Esophagus squamous epithelium (tissue), 5 donors: ENCODE results near the gene MYO18B. TPM values are rescaled to one million over a fixed set of nuclear protein-coding genes. Genes with fewer than 3 reads are reported as not detected.

ENCODE experiments used
- DNase-seq: peaks from one replicate; lab custom pipeline; 2025; lab: John Stamatoyannopoulos, UW
- H3K27ac ChIP-seq, 4 donors: fragments of 200-600 bp; sonication (generic); one replicate each; pipeline ENCODE4 v1.5.1; 2016 to 2019; ENCODE audit warnings: mild to moderate bottlenecking in 1 of 4
- H3K27me3 ChIP-seq, 4 donors: fragments of 200-600 bp; sonication (generic); 1 replicate in 3 of 4; 2 replicates in 1 of 4; pipeline versions ENCODE4 v1.5.1 to v1.6.0; 2017 to 2021; ENCODE audit warnings: antibody characterized with exemption in 1 of 4
- H3K36me3 ChIP-seq, 3 donors: fragments of 200-600 bp; sonication (generic); one replicate each; pipeline ENCODE4 v1.5.1; 2016 to 2019
- H3K4me1 ChIP-seq, 3 donors: fragments of 200-600 bp; sonication (generic); one replicate each; pipeline ENCODE4 v1.5.1; 2017 to 2019
- H3K4me3 ChIP-seq, 4 donors: fragments of 200-600 bp; sonication (generic); 1 replicate in 3 of 4; 2 replicates in 1 of 4; pipeline ENCODE4 v1.5.1; 2016 to 2019; ENCODE audit warnings: mild to moderate bottlenecking in 2 of 4, moderate library complexity in 1 of 4
- H3K9me3 ChIP-seq, 3 donors: fragments of 200-600 bp; sonication (generic); one replicate each; pipeline ENCODE4 v1.5.1; 2016 to 2019
- POLR2A ChIP-seq, 4 donors: fragments of 450-650 bp; IDR thresholded peaks; one replicate each; pipeline ENCODE4 v1.6.1; 2017; ENCODE audit warnings: antibody characterized with exemption in 4 of 4, mild to moderate bottlenecking in 4 of 4, moderate library complexity in 3 of 4
- WGBS, 2 donors: methylation state at CpG; one replicate each; pipeline ENCODE4 v1.1.5; 2018; 5-methylcytosine and 5-hydroxymethylcytosine counted together
- intact Hi-C: fragments of 100-400 bp; cut with DNase I; formaldehyde crosslinking; loops from one replicate; pipeline ENCODE4 v1.15.0; 2022
- total RNA-seq, 4 donors: library from RNA; depleted of rRNA; stranded (reverse); fragments of >200 nt; gene quantifications; one replicate each; pipeline ENCODE4 v1.1.0, GENCODE V29; 2016
- TF ChIP-seq, protein P1 (sequence below), 6 experiments: fragments of 450-650 bp in 4 of 6; fragments of 200-600 bp in 2 of 6; sonication (generic) in 2 of 6; IDR thresholded peaks; one replicate each; pipeline ENCODE4 v1.5.1; 2016 to 2019; ENCODE audit warnings: antibody characterized with exemption in 6 of 6, mild to moderate bottlenecking in 4 of 6, moderate library complexity in 4 of 6
- donor health status: DM: yes; HTN: yes; CAD: no.

Gene MYO18B
- total RNA-seq, 4 donors from 2014 or later = 0.06 to 2.5 (median 0.17) TPM

DNA sequence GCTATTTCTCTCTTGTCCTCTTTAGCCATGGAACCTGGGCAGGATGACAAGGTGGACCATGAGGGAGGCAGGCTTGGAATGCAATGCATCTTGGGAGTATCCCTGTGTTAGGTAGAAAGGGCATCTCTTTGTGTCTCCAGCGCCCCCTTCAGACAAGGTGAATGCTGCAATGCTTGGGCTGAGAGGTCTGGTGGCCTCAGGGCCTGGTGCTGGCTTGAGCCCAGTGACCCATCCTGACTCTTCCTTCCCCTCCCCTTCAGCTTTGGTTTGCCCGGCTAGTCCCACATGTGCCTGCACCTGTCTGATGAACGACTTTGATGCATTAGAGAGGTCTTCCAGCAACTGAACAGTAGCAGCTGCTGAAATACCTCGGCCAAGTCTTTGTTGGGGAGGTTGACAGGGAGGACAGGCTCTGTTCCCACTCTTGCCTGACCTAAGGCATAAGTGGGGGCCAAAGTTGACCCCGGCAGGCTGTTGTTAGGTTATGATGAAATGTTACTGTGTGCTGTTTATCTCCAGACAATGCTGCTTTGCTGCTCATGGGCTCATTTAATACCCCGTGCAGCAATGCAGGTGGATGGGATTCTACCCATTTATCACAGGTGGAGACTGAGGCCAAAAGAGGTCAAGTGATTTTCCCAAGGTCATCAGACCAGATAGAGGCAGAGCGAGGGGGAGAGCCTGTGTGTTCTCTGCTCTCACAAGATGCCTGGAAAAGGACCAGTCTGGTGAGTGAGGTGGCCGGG, 22.5 kb downstream of the MYO18B start:
- no peak for TF ChIP-seq POLR2A (IDR thresholded peaks at IDR 0.05)
- TF ChIP-seq, protein P1, sequence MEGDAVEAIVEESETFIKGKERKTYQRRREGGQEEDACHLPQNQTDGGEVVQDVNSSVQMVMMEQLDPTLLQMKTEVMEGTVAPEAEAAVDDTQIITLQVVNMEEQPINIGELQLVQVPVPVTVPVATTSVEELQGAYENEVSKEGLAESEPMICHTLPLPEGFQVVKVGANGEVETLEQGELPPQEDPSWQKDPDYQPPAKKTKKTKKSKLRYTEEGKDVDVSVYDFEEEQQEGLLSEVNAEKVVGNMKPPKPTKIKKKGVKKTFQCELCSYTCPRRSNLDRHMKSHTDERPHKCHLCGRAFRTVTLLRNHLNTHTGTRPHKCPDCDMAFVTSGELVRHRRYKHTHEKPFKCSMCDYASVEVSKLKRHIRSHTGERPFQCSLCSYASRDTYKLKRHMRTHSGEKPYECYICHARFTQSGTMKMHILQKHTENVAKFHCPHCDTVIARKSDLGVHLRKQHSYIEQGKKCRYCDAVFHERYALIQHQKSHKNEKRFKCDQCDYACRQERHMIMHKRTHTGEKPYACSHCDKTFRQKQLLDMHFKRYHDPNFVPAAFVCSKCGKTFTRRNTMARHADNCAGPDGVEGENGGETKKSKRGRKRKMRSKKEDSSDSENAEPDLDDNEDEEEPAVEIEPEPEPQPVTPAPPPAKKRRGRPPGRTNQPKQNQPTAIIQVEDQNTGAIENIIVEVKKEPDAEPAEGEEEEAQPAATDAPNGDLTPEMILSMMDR (IDR thresholded peaks at IDR 0.05) = no peak
- no peak for DNase-seq
- intact Hi-C loops = no loop called here
- peaks cover 0 to 8% (median 0%) of the 10 kb centered on the region in 4 donors for H3K27me3 ChIP-seq
- no peaks in the 10 kb centered on the region for H3K36me3 ChIP-seq
- 45 to 72% methylated on average over 3 to 4 of the region's 8 CpGs for WGBS, 2 donors
- H3K4me3 ChIP-seq = no peak overlapping the region
- H3K27ac ChIP-seq = no peak overlapping the region
- no peaks in the 10 kb centered on the region for H3K4me1 ChIP-seq
- peaks cover 0 to 19% (median 11%) of the 10 kb centered on the region in 3 donors for H3K9me3 ChIP-seq

DNA sequence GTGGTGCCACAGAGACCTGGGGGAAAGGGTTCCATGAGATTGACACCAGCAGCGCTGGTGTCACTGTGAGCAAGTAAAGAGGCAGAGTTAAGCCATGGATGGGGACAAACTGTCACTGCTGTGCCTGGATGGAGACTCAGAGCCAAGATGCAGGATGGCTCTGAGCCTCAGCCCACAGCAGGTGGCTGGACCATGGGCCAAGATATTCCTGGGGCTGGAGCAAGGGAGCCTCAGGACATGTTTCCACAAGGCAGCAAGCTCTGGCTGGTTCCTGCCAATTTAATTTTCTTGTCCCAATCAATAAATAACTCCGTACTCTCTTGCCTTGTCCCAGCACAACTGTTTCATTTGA, 23.0 kb downstream of the MYO18B start:
- Histone ChIP-seq H3K36me3 (no peaks in the 10 kb centered on the region), H3K27ac (no peak overlapping the region), H3K9me3 (peaks cover 0 to 19% (median 11%) of the 10 kb centered on the region in 3 donors), H3K4me1 (no peaks in the 10 kb centered on the region), H3K27me3 (peaks cover 0 to 8% (median 0%) of the 10 kb centered on the region in 4 donors), H3K4me3 (no peak overlapping the region)
- no peak for DNase-seq
- intact Hi-C loops = no loop called here
- no peak for TF ChIP-seq POLR2A (IDR thresholded peaks at IDR 0.05)
- TF ChIP-seq, protein P1 (IDR thresholded peaks at IDR 0.05) = no peak
- WGBS, 2 donors = 67 to 69% methylated on average over 1 of the region's 2 CpGs

DNA sequence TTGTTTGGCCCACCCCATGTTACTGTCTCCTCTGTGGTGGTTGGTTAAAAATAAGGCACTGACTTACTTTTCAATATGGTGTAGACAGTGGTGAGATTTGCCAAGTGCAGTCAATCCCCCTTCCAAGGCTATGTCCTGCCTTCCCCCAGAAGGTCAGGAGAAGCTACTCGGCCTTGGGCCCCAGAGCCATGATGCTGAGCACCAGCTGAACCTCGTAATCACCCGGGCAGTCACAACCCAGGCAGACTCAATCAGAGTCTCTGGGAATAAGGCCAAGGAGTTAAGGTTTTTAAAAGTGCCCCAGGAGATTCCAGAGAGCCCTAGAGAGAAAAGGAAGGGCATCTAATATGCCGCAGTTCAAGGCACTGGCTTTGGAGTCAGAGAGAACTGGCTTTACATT, 23.8 kb downstream of the MYO18B start:
- no peak overlapping the region for H3K4me3 ChIP-seq
- DNase-seq = no peak
- WGBS, 2 donors = 74 to 93% methylated on average over 1 to 4 of the region's 4 CpGs
- no peaks in the 10 kb centered on the region for H3K4me1 ChIP-seq
- no peak overlapping the region for H3K27ac ChIP-seq
- TF ChIP-seq POLR2A (IDR thresholded peaks at IDR 0.05) = no peak
- TF ChIP-seq, protein P1 (IDR thresholded peaks at IDR 0.05) = no peak
- H3K27me3 ChIP-seq = peaks cover 0 to 8% (median 0%) of the 10 kb centered on the region in 4 donors
- intact Hi-C loops = no loop called here
- H3K9me3 ChIP-seq = peaks cover 0 to 19% (median 11%) of the 10 kb centered on the region in 3 donors
- H3K36me3 ChIP-seq = no peaks in the 10 kb centered on the region

DNA sequence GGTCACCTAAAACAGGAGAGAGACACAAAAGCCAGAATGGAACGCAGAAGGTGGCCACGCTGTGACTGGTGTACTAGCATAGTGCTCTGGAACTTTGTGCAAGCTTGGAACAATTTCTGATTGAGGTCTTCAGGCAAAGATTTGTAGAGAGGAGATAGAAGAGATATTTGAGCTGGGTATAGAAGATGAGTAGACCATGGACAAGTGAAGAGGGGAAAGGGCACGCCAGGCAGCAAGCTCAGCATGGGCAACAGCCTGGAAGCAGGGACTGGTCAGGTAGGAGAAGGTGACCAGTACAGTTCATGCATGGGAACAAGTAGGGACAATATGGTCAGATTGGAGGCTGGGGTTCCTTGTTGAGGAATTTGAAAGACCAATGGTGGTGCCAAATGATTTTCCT, 24.4 kb downstream of the MYO18B start:
- no peak for DNase-seq
- H3K9me3 ChIP-seq = peaks cover 0 to 19% (median 11%) of the 10 kb centered on the region in 3 donors
- no peaks in the 10 kb centered on the region for H3K36me3 ChIP-seq
- H3K27ac ChIP-seq = no peak overlapping the region
- peaks cover 0 to 8% (median 0%) of the 10 kb centered on the region in 4 donors for H3K27me3 ChIP-seq
- H3K4me3 ChIP-seq = no peak overlapping the region
- WGBS, 2 donors = 84 to 98% methylated on average over 3 of the region's 3 CpGs
- no peaks in the 10 kb centered on the region for H3K4me1 ChIP-seq
- no peak for TF ChIP-seq POLR2A (IDR thresholded peaks at IDR 0.05)
- TF ChIP-seq, protein P1 (IDR thresholded peaks at IDR 0.05) = no peak
- intact Hi-C loops = no loop called here

DNA sequence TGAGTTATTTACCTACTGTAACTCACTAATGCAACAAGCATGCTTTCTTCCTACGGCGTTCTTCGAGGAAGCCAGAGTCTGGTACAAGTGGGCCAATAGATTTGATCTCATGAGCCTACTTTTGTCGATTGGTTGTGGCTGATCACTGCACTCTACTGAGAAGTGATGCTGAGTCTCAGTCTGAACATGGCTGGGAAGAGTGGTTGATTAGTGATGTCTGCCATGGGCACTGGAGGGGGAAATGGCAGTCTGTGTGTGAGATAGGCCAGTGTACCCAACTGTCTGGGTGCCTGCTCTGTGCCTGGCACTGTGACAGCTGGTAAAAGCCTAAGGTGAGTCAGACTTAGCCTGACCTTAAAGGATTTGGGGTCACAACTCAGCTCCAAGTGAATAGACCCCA, 28.3 kb downstream of the MYO18B start:
- no peaks in the 10 kb centered on the region for H3K27me3 ChIP-seq
- 92 to 93% methylated on average over 4 of the region's 4 CpGs for WGBS, 2 donors
- no peaks in the 10 kb centered on the region for H3K4me1 ChIP-seq
- peaks cover 0 to 19% (median 11%) of the 10 kb centered on the region in 3 donors for H3K9me3 ChIP-seq
- intact Hi-C loops = loop anchor here (5.0 kb wide), 1 partner anchor 308 kb away; no protein-coding TSS in a partner anchor
- DNase-seq = no peak
- no peak overlapping the region for H3K4me3 ChIP-seq
- no peak for TF ChIP-seq POLR2A (IDR thresholded peaks at IDR 0.05)
- TF ChIP-seq, protein P1 (IDR thresholded peaks at IDR 0.05) = no peak
- no peak overlapping the region for H3K27ac ChIP-seq
- H3K36me3 ChIP-seq = no peaks in the 10 kb centered on the region
